MCF 10A (cell line): ENCODE results near the gene TIPRL. TPM values are rescaled to one million over a fixed set of nuclear protein-coding genes. Genes with fewer than 3 reads are reported as not detected.

Experiments
- BruUV-seq: library from RNA; stranded (reverse); fragments of 400-500 nt; replicated peaks from 2 replicates; lab custom pipeline; 2021; lab: Mats Ljungman, UMichigan
- CTCF ChIA-PET: fragments of 300-600 bp; sonication (Branson Sonifier 250); formaldehyde crosslinking; extraction: SDS; loops from one replicate; lab custom pipeline; 2021; ENCODE audit warnings: antibody characterized with exemption, inconsistent platforms; lab: Yijun Ruan, JAX
- POLR2A ChIA-PET: fragments of 300-600, 350-650 bp; sonication (Branson Sonifier 250); formaldehyde crosslinking; extraction: SDS; loops from one replicate; lab custom pipeline; 2020; ENCODE audit warnings: antibody characterized with exemption, inconsistent platforms; lab: Yijun Ruan, JAX
- DNase-seq: peaks from one replicate; pipeline ENCODE4 v3.0.0-alpha.2; 2018; ENCODE audit not compliant: unreplicated experiment
- H3K27ac Mint-ChIP-seq: one replicate; pipeline ENCODE4 v1.8.0; 2022; ENCODE audit warnings: mild to moderate bottlenecking, low read depth, mixed read lengths; ENCODE audit not compliant: unreplicated experiment
- H3K27me3 Mint-ChIP-seq: one replicate; pipeline ENCODE4 v1.8.0; 2022; ENCODE audit warnings: mixed read lengths; ENCODE audit not compliant: insufficient read depth, unreplicated experiment
- H3K36me3 Mint-ChIP-seq: one replicate; pipeline ENCODE4 v1.8.0; 2022; ENCODE audit warnings: mild to moderate bottlenecking, moderate library complexity, mixed read lengths; ENCODE audit not compliant: insufficient read depth, unreplicated experiment
- H3K4me1 Mint-ChIP-seq: one replicate; pipeline ENCODE4 v1.8.0; 2022; ENCODE audit warnings: mixed read lengths; ENCODE audit not compliant: insufficient read depth, unreplicated experiment
- H3K4me3 Mint-ChIP-seq: one replicate; pipeline ENCODE4 v1.8.0; 2022; ENCODE audit warnings: mild to moderate bottlenecking, moderate library complexity, mixed read lengths; ENCODE audit not compliant: unreplicated experiment
- H3K9me3 Mint-ChIP-seq: one replicate; pipeline ENCODE4 v1.8.0; 2022; ENCODE audit warnings: mixed read lengths; ENCODE audit not compliant: unreplicated experiment
- CTCF ChIP-seq: fragments of 200-600 bp; IDR thresholded peaks from one replicate; pipeline ENCODE4 v1.8.0; 2022; ENCODE audit warnings: antibody characterized with exemption, mild to moderate bottlenecking; ENCODE audit not compliant: unreplicated experiment
- intact Hi-C: fragments of 100-400 bp; cut with micrococcal nuclease; formaldehyde crosslinking; loops from 2 replicates; pipeline ENCODE4 v1.14.1; 2022
- total RNA-seq: library from RNA; stranded (reverse); gene quantifications from 2 replicates; pipeline ENCODE4 v1.2.3, GENCODE V29; 2022

The TIPRL gene
- total RNA-seq, 1 experiment from 2014 or later, result 111 TPM

GRCh38 chr1:168245042-168245441 lies 66.3 kb downstream of the TIPRL start:
- Mint-ChIP-seq H3K4me1 (no peaks in the 10 kb centered on the region), H3K36me3 (peaks cover 94% of the 10 kb centered on the region), H3K27me3 (no peaks in the 10 kb centered on the region), H3K4me3 (no peak overlapping the region), H3K27ac (no peak overlapping the region), H3K9me3 (no peaks in the 10 kb centered on the region)
- DNase-seq, result no peak
- POLR2A ChIA-PET, result no interaction called here
- no TSS peak for BruUV-seq
- intact Hi-C loops, result no loop called here
- TF ChIP-seq CTCF, result no peak
- CTCF ChIA-PET, result interaction anchor here (1.1 to 2.0 kb wide), 3 partner anchors 10 to 78 kb away, joined by 3 to 19 read pairs (median 3); no protein-coding TSS in a partner anchor

- no peak for TF ChIP-seq CTCF
- POLR2A ChIA-PET, result interaction anchor here (0.8 to 1.9 kb wide), 3 partner anchors 20 to 82 kb away, joined by 3 to 8 read pairs (median 3); partner anchors contain the start of gene SFT2D2
- CTCF ChIA-PET, result interaction anchor here (1.2 to 2.0 kb wide), 3 partner anchors 8 to 76 kb away, joined by 3 to 19 read pairs (median 3); no protein-coding TSS in a partner anchor
- no peak overlapping the region for H3K27ac Mint-ChIP-seq
- no TSS peak for BruUV-seq
- no peak for DNase-seq
- H3K4me1 Mint-ChIP-seq, result no peaks in the 10 kb centered on the region
- H3K4me3 Mint-ChIP-seq, result no peak overlapping the region
- intact Hi-C loops, result no loop called here
- H3K27me3 Mint-ChIP-seq, result no peaks in the 10 kb centered on the region
- no peaks in the 10 kb centered on the region for H3K9me3 Mint-ChIP-seq
- H3K36me3 Mint-ChIP-seq, result peaks cover 81% of the 10 kb centered on the region
Measured at GRCh38 chr1:168246506-168246905, 67.7 kb downstream of the TIPRL start.

Other genes with a start within 250 kb of the TIPRL start
- 57.2 and 60.8 TPM in 2 replicates for gene DCAF6, start 242.3 kb upstream of the TIPRL start, total RNA-seq
- 105 and 108 TPM in 2 replicates for gene MPC2, start 241.9 kb upstream of the TIPRL start, total RNA-seq
- gene GPR161, start 42.0 kb upstream of the TIPRL start, total RNA-seq, result 6.6 and 10.2 TPM in 2 replicates
- gene SFT2D2, start 47.0 kb downstream of the TIPRL start, total RNA-seq, result 56.5 and 67.5 TPM in 2 replicates
- gene TBX19, start 101.9 kb downstream of the TIPRL start, total RNA-seq, result 1.6 and 2.4 TPM in 2 replicates